Brain microvascular endothelial cell (primary cell): ENCODE results near the gene KRT15.

Experiments used
- DNase-seq: peaks from one replicate; pipeline ENCODE4 v3.0.0-alpha.2; 2020
- H3K27ac ChIP-seq: fragments of 250-450 bp; sonication (Bioruptor Pico); 2 replicates; pipeline ENCODE4 v1.5.1; 2020; ENCODE audit warnings: mild to moderate bottlenecking, moderate library complexity
- H3K27me3 ChIP-seq: fragments of 250-450 bp; sonication (Bioruptor Pico); replicated peaks from 2 replicates; pipeline ENCODE4 v1.5.1; 2020; ENCODE audit warnings: mild to moderate bottlenecking
- H3K36me3 ChIP-seq: fragments of 250-450 bp; sonication (Bioruptor Pico); replicated peaks from 2 replicates; pipeline ENCODE4 v1.5.1; 2020; ENCODE audit warnings: mild to moderate bottlenecking
- H3K4me3 ChIP-seq: 2 replicates; pipeline ENCODE4 v1.5.1; 2011; ENCODE audit warnings: low read depth, mild to moderate bottlenecking, control low read depth, low read length, moderate library complexity
- in situ Hi-C: cut with HindIII; loops from 2 replicates; pipeline ENCODE4 v1.10.0; 2017; ENCODE audit warnings: low sequenced_read_pairs, low pct_ligation_motif_present
- TF ChIP-seq, protein P1 (sequence below): IDR thresholded peaks from 2 replicates; pipeline ENCODE4 v1.5.1; 2011; ENCODE audit warnings: low read depth, mild to moderate bottlenecking, moderate library complexity, low read length, control low read depth, inconsistent platforms; ENCODE audit errors: missing control alignments

KRT15 gene

DNA sequence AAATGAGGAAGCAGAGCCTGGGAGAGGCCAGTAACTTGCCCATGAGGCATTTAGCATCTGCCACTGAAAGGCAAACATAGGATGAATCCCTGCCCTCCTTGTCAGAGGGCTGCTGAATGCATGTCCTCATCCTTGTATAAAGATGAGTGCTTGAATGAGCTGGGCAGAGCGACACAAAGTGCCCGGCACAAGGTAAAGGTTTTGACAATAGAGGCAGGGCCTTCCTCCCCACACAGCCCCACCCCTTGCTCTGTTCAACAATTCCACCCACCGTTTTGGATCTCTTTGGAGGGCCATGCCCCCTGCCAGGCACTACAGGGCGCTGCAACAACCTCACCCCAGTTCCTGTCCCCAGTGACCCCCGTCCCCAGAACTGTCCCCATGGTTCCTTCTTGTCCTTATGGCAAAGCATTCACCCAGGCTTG, 10.8 kb upstream of the KRT15 start:
- TF ChIP-seq, protein P1, sequence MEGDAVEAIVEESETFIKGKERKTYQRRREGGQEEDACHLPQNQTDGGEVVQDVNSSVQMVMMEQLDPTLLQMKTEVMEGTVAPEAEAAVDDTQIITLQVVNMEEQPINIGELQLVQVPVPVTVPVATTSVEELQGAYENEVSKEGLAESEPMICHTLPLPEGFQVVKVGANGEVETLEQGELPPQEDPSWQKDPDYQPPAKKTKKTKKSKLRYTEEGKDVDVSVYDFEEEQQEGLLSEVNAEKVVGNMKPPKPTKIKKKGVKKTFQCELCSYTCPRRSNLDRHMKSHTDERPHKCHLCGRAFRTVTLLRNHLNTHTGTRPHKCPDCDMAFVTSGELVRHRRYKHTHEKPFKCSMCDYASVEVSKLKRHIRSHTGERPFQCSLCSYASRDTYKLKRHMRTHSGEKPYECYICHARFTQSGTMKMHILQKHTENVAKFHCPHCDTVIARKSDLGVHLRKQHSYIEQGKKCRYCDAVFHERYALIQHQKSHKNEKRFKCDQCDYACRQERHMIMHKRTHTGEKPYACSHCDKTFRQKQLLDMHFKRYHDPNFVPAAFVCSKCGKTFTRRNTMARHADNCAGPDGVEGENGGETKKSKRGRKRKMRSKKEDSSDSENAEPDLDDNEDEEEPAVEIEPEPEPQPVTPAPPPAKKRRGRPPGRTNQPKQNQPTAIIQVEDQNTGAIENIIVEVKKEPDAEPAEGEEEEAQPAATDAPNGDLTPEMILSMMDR: no peak
- DNase-seq: no peak
- no peaks in the 10 kb centered on the region for H3K27me3 ChIP-seq
- in situ Hi-C loops: no loop called here
- peak overlapping the region; percentile 47 for H3K27ac ChIP-seq
- H3K36me3 ChIP-seq: no peaks in the 10 kb centered on the region
- H3K4me3 ChIP-seq: no peak overlapping the region

- Histone ChIP-seq H3K27me3 (no peaks in the 10 kb centered on the region), H3K36me3 (no peaks in the 10 kb centered on the region), H3K27ac (no peak overlapping the region), H3K4me3 (no peak overlapping the region)
- in situ Hi-C loops: no loop called here
- no peak for DNase-seq
- TF ChIP-seq, protein P1: no peak
Measured at GRCh38 chr17:41528959-41529353, 10.3 kb upstream of the KRT15 start.

DNA sequence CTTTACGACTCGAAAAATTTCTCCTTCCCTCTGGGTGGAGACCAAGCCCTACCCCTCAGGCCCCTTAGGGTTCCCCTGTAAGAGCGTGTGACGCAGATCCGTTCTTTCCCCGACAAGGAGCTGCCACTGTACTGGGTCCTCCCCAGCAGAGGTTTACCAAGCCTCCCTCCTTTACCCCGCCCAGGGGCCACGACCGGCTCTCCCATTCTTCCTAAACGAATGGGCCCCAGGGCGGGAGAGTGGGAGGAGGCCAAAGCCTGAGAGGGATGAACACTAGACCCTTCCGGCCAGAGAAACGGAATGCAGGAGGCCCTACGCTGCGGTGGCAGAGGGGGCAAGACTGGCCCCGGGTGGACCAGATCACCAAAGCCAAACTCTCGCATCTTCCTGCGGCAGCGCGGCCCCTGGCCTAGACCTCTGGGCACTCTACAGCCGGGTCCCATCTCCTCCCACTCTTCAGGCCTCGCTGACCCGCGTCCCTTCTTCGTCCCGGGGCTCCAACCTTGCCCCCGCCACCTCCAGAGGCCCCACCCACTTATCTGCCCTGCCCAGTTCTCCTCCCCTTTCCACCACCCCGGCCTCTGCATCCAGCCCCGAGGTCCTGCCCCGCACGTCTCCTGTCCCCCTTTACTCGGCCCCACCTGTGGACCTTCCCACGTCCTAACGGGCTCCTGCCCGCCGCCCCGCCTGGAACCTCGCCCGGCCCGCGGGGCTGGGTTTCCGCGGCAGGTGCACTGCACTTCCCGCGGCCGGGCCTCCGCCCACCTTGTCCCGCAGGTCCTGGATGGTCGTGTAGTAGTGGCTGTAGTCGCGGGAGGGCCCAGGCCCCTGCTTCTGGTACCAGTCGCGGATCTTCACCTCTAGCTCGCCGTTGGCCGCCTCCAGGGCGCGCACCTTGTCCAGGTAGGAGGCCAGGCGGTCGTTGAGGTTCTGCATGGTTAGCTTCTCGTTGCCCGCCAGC, 8.7 kb upstream of the KRT15 start:
- DNase-seq: no peak
- TF ChIP-seq, protein P1: no peak
- no peaks in the 10 kb centered on the region for H3K27me3 ChIP-seq
- no peaks in the 10 kb centered on the region for H3K36me3 ChIP-seq
- H3K4me3 ChIP-seq: peak overlapping the region; percentile 52
- in situ Hi-C loops: no loop called here
- H3K27ac ChIP-seq: no peak overlapping the region

- in situ Hi-C loops: no loop called here
- TF ChIP-seq, protein P1: no peak
- Histone ChIP-seq H3K4me3 (no peak overlapping the region), H3K36me3 (no peaks in the 10 kb centered on the region), H3K27me3 (no peaks in the 10 kb centered on the region), H3K27ac (no peak overlapping the region)
- DNase-seq: no peak
Measured at GRCh38 chr17:41524261-41524660, 5.6 kb upstream of the KRT15 start.

GRCh38 chr17:41523787-41524186, 5.1 kb upstream of the KRT15 start:
- no peak for DNase-seq
- H3K36me3 ChIP-seq: no peaks in the 10 kb centered on the region
- no peak overlapping the region for H3K4me3 ChIP-seq
- no peak overlapping the region for H3K27ac ChIP-seq
- in situ Hi-C loops: no loop called here
- TF ChIP-seq, protein P1: no peak
- H3K27me3 ChIP-seq: no peaks in the 10 kb centered on the region
